K562 (cell line): ENCODE results near the gene TFRC. TPM values are rescaled to one million over a fixed set of nuclear protein-coding genes. Genes with fewer than 3 reads are reported as not detected.

Experiments used
- ATF1 ChIP-seq, 2 experiments: fragments of 450-650 bp in 1 of 2; IDR thresholded peaks; 2 replicates each; pipeline ENCODE4 v1.6.1; 2016; ENCODE audit warnings: missing compliant biosample characterization in 1 of 2, missing genetic modification characterization in 1 of 2
- HMGN3 ChIP-seq: IDR thresholded peaks from 2 replicates; pipeline ENCODE4 v1.6.1; 2011; ENCODE audit warnings: borderline replicate concordance, low read depth, mild to moderate bottlenecking, mixed read lengths, low read length; ENCODE audit not compliant: insufficient read length; ENCODE audit errors: extremely low read depth
- MTA3 ChIP-seq: fragments of 450-650 bp; formaldehyde crosslinking; IDR thresholded peaks from 2 replicates; pipeline ENCODE4 v1.6.1; 2017; ENCODE audit warnings: mild to moderate bottlenecking, borderline replicate concordance
- NR4A1 ChIP-seq, 2 experiments: fragments of 250-450 bp in 1 of 2; fragments of 450-650 bp in 1 of 2; sonication (Bioruptor Pico) in 1 of 2; IDR thresholded peaks; 2 replicates each; pipeline versions ENCODE4 v1.4.0 to v1.6.1; 2016 to 2020; ENCODE audit warnings: mild to moderate bottlenecking in 2 of 2, missing compliant biosample characterization in 1 of 2, missing genetic modification characterization in 1 of 2, moderate library complexity in 1 of 2
- SMARCE1 ChIP-seq: fragments of 450-650 bp; IDR thresholded peaks from 2 replicates; pipeline ENCODE4 v1.7.1; 2016; ENCODE audit warnings: mild to moderate bottlenecking
- SRSF7 ChIP-seq: fragments of 200-400 bp; formaldehyde crosslinking; optimal IDR thresholded peaks from 2 replicates; pipeline ENCODE3; 2017; ENCODE audit warnings: mild to moderate bottlenecking, low read depth, low read length
- ZNF121 ChIP-seq: sonication (generic); formaldehyde crosslinking; conservative IDR thresholded peaks from 2 replicates; pipeline ENCODE4 v1.8.0; 2022; ENCODE audit warnings: missing genetic modification reagents
- polyA plus RNA-seq, 8 experiments: library from polyadenylated mRNA; depleted of rRNA in 4 of 8; stranded (reverse) in 5 of 8; unstranded in 3 of 8; fragments of >200 nt; fragmentation: Nextera tagmentation in 2 of 8; fragmentation: Illumina TruSeq in 1 of 8; extraction: Ambion mirVana in 2 of 8; extraction: Trizol in 1 of 8; gene quantifications; 2 replicates each; pipeline versions ENCODE4 v1.2.1 to v1.2.3, GENCODE V29; 2011 to 2014; ENCODE audit warnings: inconsistent platforms in 1 of 8, missing spikeins in 1 of 8
- total RNA-seq, 7 experiments: library from RNA; depleted of rRNA in 6 of 7; stranded (reverse); fragments of >200 nt in 6 of 7; fragmentation: Illumina TruSeq in 2 of 7; extraction: Trizol in 2 of 7; gene quantifications; 2 replicates each; pipeline versions ENCODE4 v1.2.1 to v1.2.3, GENCODE V29; 2011 to 2021; ENCODE audit warnings: low replicate concordance in 1 of 7
- TF ChIP-seq, protein P1 (sequence below), 3 experiments: fragments of 200-800 bp in 1 of 3; fragments of 250-450 bp in 1 of 3; fragments of 450-650 bp in 1 of 3; sonication (Bioruptor Pico) in 1 of 3; sonication (Bioruptor generic) in 1 of 3; formaldehyde crosslinking in 1 of 3; IDR thresholded peaks; 2 replicates each; pipeline versions ENCODE4 v1.6.1 to v1.8.0; 2016 to 2022; ENCODE audit warnings: mild to moderate bottlenecking in 2 of 3, missing genetic modification characterization in 2 of 3, missing compliant biosample characterization in 1 of 3, moderate library complexity in 1 of 3
- TF ChIP-seq, protein P2 (sequence below): fragments of 450-650 bp; IDR thresholded peaks from 2 replicates; pipeline ENCODE4 v1.6.1; 2016; ENCODE audit warnings: mild to moderate bottlenecking, moderate library complexity

TFRC gene
- total and polyA plus RNA-seq, 9 of the 15 experiments (the other 6 are each of a cell fraction or from before 2014, with no cell fraction given): 149 to 679 (median 332) TPM

DNA sequence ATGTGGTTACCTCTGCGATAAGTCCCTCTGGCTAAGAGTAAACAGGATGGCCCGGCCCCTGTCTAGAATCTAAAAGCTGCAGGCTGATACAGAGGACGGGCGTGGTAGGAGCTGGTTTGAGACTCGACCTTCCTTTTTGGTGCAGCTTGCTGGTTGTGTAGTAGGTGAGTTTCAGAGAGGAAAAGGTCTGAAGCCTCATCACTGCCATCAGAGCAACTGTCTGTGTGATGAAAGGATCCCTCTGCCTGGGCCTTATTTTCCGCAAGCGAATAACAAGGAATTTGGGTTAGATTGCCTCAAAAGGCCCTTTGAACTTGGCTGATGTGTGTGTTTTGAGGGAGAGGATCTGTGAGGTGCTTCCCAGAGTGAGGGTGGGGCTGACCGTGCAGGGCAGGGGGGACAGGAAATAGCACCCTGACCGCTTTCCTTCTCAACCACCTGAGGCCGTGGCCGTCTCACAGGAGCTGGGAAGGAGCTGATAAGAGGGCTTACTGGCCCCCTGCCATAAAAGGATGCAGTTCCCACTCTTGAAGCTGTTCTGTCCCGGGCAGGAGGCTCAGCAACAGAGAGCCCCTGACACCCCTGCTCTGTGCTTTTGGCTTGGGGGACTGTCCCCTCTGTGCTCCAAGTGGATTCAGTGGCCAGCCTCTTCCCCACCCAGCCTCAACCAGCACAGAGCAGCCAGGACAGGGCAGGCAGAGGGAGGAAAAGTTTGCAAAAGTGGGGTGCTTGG is 45.6 kb upstream of the TFRC start (continued):
- peak; percentile 80; the same call in 1 of the 2 replicates for TF ChIP-seq MTA3
- peak; percentile 48 for TF ChIP-seq HMGN3
- TF ChIP-seq, protein P1, sequence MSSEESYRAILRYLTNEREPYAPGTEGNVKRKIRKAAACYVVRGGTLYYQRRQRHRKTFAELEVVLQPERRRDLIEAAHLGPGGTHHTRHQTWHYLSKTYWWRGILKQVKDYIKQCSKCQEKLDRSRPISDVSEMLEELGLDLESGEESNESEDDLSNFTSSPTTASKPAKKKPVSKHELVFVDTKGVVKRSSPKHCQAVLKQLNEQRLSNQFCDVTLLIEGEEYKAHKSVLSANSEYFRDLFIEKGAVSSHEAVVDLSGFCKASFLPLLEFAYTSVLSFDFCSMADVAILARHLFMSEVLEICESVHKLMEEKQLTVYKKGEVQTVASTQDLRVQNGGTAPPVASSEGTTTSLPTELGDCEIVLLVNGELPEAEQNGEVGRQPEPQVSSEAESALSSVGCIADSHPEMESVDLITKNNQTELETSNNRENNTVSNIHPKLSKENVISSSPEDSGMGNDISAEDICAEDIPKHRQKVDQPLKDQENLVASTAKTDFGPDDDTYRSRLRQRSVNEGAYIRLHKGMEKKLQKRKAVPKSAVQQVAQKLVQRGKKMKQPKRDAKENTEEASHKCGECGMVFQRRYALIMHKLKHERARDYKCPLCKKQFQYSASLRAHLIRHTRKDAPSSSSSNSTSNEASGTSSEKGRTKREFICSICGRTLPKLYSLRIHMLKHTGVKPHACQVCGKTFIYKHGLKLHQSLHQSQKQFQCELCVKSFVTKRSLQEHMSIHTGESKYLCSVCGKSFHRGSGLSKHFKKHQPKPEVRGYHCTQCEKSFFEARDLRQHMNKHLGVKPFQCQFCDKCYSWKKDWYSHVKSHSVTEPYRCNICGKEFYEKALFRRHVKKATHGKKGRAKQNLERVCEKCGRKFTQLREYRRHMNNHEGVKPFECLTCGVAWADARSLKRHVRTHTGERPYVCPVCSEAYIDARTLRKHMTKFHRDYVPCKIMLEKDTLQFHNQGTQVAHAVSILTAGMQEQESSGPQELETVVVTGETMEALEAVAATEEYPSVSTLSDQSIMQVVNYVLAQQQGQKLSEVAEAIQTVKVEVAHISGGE (CRISPR knock-in tag; IDR thresholded peaks at IDR 0.05): peak in 1 of 3 experiments; percentile 32; a peak in 1 of 6 replicates
- TF ChIP-seq ZNF121: peak; percentile 82
- TF ChIP-seq NR4A1 (CRISPR knock-in tag; IDR thresholded peaks at IDR 0.05): no peak
- no peak for TF ChIP-seq NR4A1 (tag; IDR thresholded peaks at IDR 0.05)
- TF ChIP-seq SMARCE1: peak; percentile 77
- TF ChIP-seq, protein P2, sequence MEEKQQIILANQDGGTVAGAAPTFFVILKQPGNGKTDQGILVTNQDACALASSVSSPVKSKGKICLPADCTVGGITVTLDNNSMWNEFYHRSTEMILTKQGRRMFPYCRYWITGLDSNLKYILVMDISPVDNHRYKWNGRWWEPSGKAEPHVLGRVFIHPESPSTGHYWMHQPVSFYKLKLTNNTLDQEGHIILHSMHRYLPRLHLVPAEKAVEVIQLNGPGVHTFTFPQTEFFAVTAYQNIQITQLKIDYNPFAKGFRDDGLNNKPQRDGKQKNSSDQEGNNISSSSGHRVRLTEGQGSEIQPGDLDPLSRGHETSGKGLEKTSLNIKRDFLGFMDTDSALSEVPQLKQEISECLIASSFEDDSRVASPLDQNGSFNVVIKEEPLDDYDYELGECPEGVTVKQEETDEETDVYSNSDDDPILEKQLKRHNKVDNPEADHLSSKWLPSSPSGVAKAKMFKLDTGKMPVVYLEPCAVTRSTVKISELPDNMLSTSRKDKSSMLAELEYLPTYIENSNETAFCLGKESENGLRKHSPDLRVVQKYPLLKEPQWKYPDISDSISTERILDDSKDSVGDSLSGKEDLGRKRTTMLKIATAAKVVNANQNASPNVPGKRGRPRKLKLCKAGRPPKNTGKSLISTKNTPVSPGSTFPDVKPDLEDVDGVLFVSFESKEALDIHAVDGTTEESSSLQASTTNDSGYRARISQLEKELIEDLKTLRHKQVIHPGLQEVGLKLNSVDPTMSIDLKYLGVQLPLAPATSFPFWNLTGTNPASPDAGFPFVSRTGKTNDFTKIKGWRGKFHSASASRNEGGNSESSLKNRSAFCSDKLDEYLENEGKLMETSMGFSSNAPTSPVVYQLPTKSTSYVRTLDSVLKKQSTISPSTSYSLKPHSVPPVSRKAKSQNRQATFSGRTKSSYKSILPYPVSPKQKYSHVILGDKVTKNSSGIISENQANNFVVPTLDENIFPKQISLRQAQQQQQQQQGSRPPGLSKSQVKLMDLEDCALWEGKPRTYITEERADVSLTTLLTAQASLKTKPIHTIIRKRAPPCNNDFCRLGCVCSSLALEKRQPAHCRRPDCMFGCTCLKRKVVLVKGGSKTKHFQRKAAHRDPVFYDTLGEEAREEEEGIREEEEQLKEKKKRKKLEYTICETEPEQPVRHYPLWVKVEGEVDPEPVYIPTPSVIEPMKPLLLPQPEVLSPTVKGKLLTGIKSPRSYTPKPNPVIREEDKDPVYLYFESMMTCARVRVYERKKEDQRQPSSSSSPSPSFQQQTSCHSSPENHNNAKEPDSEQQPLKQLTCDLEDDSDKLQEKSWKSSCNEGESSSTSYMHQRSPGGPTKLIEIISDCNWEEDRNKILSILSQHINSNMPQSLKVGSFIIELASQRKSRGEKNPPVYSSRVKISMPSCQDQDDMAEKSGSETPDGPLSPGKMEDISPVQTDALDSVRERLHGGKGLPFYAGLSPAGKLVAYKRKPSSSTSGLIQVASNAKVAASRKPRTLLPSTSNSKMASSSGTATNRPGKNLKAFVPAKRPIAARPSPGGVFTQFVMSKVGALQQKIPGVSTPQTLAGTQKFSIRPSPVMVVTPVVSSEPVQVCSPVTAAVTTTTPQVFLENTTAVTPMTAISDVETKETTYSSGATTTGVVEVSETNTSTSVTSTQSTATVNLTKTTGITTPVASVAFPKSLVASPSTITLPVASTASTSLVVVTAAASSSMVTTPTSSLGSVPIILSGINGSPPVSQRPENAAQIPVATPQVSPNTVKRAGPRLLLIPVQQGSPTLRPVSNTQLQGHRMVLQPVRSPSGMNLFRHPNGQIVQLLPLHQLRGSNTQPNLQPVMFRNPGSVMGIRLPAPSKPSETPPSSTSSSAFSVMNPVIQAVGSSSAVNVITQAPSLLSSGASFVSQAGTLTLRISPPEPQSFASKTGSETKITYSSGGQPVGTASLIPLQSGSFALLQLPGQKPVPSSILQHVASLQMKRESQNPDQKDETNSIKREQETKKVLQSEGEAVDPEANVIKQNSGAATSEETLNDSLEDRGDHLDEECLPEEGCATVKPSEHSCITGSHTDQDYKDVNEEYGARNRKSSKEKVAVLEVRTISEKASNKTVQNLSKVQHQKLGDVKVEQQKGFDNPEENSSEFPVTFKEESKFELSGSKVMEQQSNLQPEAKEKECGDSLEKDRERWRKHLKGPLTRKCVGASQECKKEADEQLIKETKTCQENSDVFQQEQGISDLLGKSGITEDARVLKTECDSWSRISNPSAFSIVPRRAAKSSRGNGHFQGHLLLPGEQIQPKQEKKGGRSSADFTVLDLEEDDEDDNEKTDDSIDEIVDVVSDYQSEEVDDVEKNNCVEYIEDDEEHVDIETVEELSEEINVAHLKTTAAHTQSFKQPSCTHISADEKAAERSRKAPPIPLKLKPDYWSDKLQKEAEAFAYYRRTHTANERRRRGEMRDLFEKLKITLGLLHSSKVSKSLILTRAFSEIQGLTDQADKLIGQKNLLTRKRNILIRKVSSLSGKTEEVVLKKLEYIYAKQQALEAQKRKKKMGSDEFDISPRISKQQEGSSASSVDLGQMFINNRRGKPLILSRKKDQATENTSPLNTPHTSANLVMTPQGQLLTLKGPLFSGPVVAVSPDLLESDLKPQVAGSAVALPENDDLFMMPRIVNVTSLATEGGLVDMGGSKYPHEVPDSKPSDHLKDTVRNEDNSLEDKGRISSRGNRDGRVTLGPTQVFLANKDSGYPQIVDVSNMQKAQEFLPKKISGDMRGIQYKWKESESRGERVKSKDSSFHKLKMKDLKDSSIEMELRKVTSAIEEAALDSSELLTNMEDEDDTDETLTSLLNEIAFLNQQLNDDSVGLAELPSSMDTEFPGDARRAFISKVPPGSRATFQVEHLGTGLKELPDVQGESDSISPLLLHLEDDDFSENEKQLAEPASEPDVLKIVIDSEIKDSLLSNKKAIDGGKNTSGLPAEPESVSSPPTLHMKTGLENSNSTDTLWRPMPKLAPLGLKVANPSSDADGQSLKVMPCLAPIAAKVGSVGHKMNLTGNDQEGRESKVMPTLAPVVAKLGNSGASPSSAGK: peak; percentile 58
- no peak for TF ChIP-seq ATF1 (CRISPR knock-in tag; IDR thresholded peaks at IDR 0.05)
- peak; percentile 51 for TF ChIP-seq ATF1 (tag; IDR thresholded peaks at IDR 0.05)
- TF ChIP-seq SRSF7: no peak
